HG03175 (cell line): ENCODE results near the gene HSCB.
A peak's percentile ranks its signal among the peaks of the same experiment; 100 is the strongest.
"Not testable (repeated sequence)": the region's sequence is repeated elsewhere in the genome, so short reads cannot be mapped to it uniquely, and the experiment has no call there.

Experiments used
- ATAC-seq: cut with Tn5 transposase; IDR thresholded peaks from one replicate; pipeline ENCODE4 v1.9.1; 2021; ENCODE audit warnings: mild to moderate bottlenecking, moderate library complexity; ENCODE audit not compliant: unreplicated experiment

Gene HSCB

DNA sequence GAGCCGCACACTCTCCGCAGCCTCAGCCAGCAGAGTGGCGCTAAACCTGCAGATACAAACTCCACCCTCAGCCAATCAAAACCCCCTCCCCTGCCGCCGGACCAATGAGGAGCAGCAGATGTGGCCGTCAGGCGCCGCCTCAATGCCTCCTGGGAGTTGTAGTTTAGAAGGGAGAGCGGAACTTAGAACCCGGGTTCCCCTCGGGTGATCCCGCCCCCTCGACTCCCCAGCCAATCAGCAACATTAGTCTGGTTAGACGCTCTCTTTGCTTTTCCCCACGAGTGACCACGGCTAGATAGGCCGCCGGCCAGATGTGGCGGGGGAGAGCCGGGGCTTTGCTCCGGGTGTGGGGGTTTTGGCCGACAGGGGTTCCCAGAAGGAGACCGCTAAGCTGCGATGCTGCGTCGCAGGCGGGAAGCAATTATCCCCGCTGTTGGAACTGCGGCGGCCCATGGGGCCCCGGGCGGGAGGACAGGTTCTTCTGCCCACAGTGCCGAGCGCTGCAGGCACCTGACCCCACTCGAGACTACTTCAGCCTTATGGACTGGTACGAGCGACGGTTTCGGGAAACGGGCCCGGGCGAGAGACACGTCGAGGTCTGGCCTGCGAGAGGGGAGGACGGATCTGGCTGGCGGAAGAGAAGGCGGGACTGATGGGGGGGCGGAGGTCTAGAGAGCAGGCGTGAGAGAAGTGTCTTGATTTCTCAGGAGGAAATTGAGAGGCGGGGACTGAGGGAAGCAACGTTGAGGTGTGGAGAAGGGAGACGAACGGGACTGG lies at the start of gene HSCB, which contains the start of gene CHEK2:
HSCB (plus strand) TSS at position 255 of the 777 bp plus-strand sequence; CDS start at position 312, 57 bp downstream.
CHEK2 (minus strand) TSS at position 36 of the 777 bp plus-strand sequence. CDS start 7,099 bp downstream, outside the sequence.
- ATAC-seq, result peak; percentile 94

DNA sequence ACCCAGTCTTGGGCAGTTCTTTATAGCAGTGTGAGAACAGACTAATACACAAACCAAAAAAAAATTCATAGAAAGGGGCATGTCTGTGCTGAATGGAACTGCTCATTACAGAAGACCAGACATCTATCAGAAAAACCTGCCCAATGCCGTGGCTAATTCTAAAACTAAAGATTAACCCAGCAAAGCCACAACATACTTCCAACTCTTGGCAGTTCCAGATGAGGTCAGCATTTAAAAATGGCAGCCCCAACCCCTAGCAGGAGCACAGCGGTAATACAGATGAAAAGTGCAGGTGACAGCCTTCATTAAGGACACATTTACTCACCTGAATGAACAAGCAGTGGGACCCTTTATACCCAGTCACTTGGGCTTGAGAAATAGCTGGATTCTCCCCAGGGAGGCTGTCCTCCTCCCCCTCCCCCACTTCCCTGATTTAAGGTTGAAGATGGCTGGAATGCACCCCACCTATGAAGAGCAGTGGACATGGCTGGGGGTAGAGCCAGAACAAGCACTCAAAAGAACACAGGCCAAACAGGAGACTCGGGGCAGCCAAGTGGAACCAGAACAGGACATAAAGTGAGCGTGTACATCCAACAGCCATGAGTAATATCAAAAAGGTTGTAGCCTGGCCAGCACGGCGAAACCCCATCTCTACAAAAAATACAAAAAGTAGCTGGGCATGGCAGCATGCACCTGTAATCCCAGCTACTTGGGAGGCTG lies 48.6 kb upstream of the HSCB start:
- ATAC-seq, result not testable (repeated sequence)

DNA sequence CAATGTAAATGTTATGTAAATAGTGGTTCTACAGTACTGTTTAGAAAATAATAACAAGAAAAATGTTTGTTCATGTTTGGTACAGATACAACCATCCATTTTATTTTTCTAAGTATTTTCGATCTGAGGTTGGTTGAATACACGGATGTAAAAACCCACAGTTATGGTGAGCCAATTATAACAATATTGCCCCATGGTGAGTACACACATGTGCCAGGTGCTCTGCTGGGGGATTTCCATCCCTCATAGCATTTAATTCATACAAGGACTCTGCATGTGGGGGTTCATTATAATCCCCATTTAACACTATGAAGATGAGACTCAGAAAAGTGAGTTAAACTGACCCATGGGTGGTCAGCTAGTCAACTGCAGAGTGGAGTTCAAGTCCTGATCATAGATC lies 38.9 kb upstream of the HSCB start:
- ATAC-seq, result no peak

- ATAC-seq, result no peak
Observed at GRCh38 chr22:28703436-28703835, 38.4 kb upstream of the HSCB start.

- ATAC-seq, result no peak
Observed at GRCh38 chr22:28706845-28707244, 35.0 kb upstream of the HSCB start.

DNA sequence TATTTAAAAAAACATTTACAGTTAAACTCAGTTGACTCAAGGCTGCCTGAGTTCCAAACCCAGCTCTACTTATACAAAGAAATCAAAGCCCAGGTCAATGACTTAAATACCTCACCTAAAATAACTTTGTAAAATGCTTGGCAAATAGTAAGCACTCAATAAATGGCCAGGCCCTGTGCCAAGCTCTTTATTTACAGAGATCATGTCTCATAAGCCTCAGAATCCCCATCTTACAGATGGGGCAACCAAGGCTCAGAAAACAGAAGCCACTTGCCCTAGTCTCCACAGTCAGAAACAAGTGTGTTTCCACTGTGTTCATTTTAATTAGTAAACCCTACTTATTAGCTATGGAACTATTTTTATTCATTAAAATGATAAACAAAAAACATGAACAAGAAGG lies 31.7 kb upstream of the HSCB start:
- ATAC-seq, result no peak

GRCh38 chr22:28710576-28711191 lies 31.2 kb upstream of the HSCB start:
- ATAC-seq, result no peak

DNA sequence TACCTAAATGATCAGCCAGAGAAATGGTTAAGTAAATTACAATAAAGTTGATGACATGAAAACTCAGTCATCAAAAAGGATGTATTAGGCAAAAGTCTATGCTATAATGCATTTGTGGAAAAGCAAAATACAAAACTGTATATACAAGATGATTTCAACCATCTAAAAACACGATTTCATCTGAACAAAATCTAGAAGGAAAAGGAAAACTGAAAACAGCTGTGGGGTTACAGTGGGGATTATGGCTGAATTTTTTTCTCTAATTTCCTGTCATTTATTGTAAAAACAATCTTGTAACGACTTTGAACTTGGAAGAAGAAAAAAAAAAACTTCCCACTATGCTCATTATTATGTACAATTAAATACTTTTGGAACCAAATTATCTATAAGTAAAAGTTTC lies 30.5 kb upstream of the HSCB start:
- ATAC-seq, result no peak

- no peak for ATAC-seq
Observed at GRCh38 chr22:28711820-28712777, 29.7 kb upstream of the HSCB start.

GRCh38 chr22:28714043-28714628 lies 27.7 kb upstream of the HSCB start:
- no peak for ATAC-seq

GRCh38 chr22:28715611-28716010 lies 26.2 kb upstream of the HSCB start:
- no peak for ATAC-seq

DNA sequence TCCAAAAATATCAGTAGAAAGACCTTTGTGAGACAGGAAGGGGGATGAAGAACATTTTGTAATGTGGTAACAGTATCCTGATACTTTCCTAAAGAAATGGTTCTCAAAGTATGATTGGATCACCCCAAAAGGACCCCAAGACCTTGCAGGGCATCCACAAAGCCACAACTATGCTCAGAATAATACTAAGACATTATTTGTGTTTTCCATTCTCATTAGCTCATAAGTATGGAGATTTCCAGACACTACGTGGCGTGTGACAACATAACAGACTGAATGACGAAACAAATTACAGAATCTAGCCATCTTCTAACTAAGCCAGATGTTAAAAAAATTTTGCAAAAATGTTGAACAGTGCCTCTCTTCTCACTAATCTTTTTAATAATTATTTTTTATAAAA lies 25.2 kb upstream of the HSCB start:
- no peak for ATAC-seq

- ATAC-seq, result no peak
Observed at GRCh38 chr22:28718044-28718443, 23.8 kb upstream of the HSCB start.

DNA sequence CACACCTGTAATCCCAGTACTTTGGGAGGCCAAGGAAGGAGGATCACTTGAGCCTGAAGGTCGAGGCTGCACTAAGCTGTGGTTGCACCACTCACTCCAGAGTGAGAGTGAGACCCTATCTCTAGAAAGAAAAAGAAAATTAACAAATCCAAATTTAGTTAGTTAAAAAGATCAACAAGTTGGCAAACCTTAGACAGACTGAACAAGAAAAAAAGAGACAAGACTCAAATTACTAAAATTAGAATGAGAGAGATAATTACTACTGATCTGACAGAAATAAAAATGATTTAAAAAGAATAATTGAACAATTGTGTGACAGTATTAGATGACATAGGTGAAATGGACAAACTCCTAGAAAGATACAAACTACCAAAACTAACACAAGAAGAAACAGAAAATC lies 13.8 kb upstream of the HSCB start:
- ATAC-seq, result no peak

DNA sequence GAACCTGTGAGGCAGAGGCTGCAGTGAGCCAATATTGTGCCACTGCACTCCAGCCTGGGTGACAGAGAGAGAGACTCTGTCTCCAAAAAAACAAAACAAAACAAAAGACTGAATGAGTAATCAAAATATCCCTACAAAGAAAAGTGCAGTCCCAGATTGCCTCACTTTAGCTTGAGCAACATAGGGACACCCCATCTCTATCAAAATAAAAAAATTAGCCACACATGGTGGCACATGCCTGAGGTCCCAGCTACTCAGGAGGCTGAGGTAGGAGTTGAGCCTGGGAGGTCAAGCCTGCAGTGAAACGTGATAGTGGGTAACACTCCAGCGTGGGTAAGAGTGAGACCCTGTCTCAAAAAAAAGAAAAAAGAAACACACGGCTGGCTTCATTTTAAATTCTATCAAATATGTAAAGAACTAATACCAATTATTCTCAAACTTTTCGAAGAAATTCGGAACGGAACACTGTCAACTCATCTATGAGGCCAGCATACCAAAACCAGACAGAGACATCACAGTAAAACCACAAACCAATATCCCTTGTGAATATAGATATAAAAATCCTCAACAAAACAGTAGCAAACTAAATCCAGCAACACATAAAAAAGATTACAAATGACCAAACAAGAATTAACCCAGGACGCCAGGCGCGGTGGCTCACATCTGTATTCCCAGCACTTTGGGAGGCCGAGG lies 13.1 kb upstream of the HSCB start:
- no peak for ATAC-seq

DNA sequence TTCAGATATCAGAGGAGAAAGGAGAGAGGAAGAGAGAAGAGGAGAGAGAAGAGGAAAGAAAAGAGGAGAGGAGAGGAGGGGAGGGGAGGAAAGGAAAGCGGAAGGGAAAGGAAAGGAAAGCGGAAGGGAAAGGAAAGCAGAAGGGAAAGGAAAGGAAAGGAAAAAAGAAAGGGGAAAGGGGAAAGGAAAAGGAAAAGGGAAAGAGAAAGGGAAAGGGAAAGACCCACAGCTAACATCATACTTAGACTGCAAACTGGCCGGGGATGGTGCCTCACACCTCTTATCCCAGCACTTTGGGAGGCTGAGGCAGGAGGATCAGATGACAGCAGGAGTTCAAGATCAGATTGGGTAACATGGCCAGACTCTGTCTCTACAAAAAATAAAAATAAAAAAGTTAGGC lies 11.7 kb upstream of the HSCB start:
- ATAC-seq, result no peak

- no peak for ATAC-seq
Observed at GRCh38 chr22:28734393-28734792, 7.4 kb upstream of the HSCB start.

DNA sequence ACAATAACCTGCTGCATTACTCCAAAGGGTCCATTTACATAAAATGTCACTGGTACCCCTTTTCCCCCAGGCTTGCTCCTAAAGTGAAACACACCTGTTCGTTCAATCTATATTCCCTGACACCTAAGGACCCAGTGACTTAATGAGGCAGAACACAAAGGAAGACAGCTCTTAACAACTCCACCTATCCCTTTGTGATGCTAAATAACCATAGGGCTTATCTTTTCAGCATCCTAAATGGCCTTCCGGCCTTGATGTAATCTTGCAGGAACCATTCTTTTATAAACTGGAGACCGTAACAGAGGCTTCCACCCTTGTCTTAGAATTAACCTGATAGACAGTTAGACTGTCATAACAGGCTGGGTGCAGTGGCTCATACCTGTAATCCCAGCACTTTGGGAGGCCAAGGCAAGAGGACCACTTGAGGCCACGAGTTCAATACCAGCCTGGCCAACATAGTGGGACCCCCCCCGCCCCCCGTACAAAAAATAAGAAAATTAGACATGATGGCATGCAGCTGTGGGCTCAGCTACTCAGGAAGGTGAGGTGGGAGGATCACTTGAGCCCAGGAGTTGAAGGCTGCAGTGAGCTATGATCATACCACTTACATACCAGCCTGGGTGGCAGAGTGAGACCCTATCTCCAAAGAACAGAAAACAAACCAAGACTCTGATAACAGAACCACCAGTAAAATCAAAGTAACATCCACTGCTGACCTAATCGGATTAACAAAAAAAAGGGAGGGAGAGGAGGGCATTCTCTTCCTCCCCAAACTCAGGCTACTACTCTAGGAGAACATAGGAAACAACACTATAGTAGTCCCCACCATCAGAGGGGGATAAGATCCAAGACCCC lies 5.3 kb upstream of the HSCB start:
- ATAC-seq, result no peak

DNA sequence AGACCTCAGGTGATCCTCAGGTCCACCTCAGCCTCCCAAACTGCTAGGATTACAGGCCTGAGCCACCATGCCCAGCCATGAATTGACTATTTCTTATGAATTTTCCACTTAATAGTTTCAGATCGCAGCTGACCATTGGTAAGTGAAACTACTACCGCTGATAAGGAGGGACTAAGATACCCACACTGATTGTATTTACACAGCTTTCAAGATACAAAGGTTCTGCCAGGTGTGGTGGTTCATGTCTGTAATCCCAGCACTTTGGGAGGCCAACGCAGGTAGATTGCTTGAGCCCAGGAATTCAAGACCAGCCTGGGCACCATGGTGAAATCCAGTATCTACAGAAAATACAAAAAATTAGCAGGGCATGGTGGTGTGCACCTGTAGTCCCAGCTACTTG lies 4.1 kb upstream of the HSCB start:
- no peak for ATAC-seq
